IMR-90 (cell line): ENCODE data around the gene LRRC1. TPM values are rescaled to one million over a fixed set of nuclear protein-coding genes. Genes with fewer than 3 reads are reported as not detected.
A peak's percentile ranks its signal among the peaks of the same experiment; 100 is the strongest.

Source experiments
- ATAC-seq: fragments of 200-7000 bp; cut with Tn5 transposase; 2 replicates; pipeline ENCODE4 v1.9.1; 2020; ENCODE audit warnings: low read depth, mild to moderate bottlenecking, moderate library complexity
- BruUV-seq: library from RNA; stranded (reverse); fragments of 400-500 nt; replicated peaks from 2 replicates; lab custom pipeline; 2021; lab: Mats Ljungman, UMichigan
- CTCF ChIA-PET: fragments of 300-600 bp; formaldehyde crosslinking; extraction: SDS; loops from one replicate; lab custom pipeline; 2021; ENCODE audit warnings: antibody characterized with exemption; lab: Yijun Ruan, JAX
- POLR2A ChIA-PET: fragments of 300-600 bp; sonication (Branson Sonifier 250); formaldehyde crosslinking; loops from one replicate; lab custom pipeline; 2022; ENCODE audit warnings: antibody characterized with exemption; ENCODE audit not compliant: unreplicated experiment; lab: Charles Lee
- DNase-seq: peaks from one replicate; pipeline ENCODE4 v3.0.0; 2013
- H2AFZ ChIP-seq: replicated peaks from 2 replicates; pipeline ENCODE3; 2013; ENCODE audit warnings: low read length, mild to moderate bottlenecking; ENCODE audit not compliant: poor library complexity
- H2AK5ac ChIP-seq: 2 replicates; pipeline ENCODE4 v1.6.1; 2013; ENCODE audit warnings: low read depth, low read length, inconsistent platforms
- H2AK9ac ChIP-seq: replicated peaks from 2 replicates; pipeline ENCODE3; 2013; ENCODE audit warnings: mild to moderate bottlenecking, low read depth, low read length, moderate library complexity; ENCODE audit not compliant: poor library complexity
- H2BK120ac ChIP-seq: 2 replicates; pipeline ENCODE4 v1.6.1; 2013; ENCODE audit warnings: low read depth, low read length, inconsistent platforms
- H2BK15ac ChIP-seq: 3 replicates; pipeline ENCODE4 v1.6.1; 2013; ENCODE audit warnings: low read depth, low read length, inconsistent platforms
- H2BK20ac ChIP-seq: 2 replicates; pipeline ENCODE4 v1.6.1; 2013; ENCODE audit warnings: low read depth, mild to moderate bottlenecking, inconsistent platforms, low read length, moderate library complexity
- H2BK5ac ChIP-seq: 2 replicates; pipeline ENCODE4 v1.6.1; 2013; ENCODE audit warnings: mild to moderate bottlenecking, low read depth, low read length, inconsistent platforms; ENCODE audit not compliant: poor library complexity, severe bottlenecking
- H3K14ac ChIP-seq: replicated peaks from 2 replicates; pipeline ENCODE4 v1.6.1; 2013; ENCODE audit warnings: low read depth, low read length, inconsistent platforms
- H3K18ac ChIP-seq: 2 replicates; pipeline ENCODE4 v1.6.1; 2013; ENCODE audit warnings: low read depth, low read length, control low read depth
- H3K23ac ChIP-seq: 2 replicates; pipeline ENCODE4 v1.6.1; 2013; ENCODE audit warnings: low read depth, low read length, inconsistent platforms
- H3K27ac ChIP-seq: 2 replicates; pipeline ENCODE4 v1.5.1; 2013; ENCODE audit warnings: mild to moderate bottlenecking, control low read depth, low read length; ENCODE audit not compliant: insufficient read depth
- H3K27me3 ChIP-seq: 2 replicates; pipeline ENCODE4 v1.6.1; 2013; ENCODE audit warnings: low read length; ENCODE audit not compliant: control insufficient read depth, insufficient read depth
- H3K36me3 ChIP-seq: 2 replicates; pipeline ENCODE4 v1.6.1; 2013; ENCODE audit warnings: low read length, mixed read lengths; ENCODE audit not compliant: control insufficient read depth, insufficient read depth
- H3K4ac ChIP-seq: 2 replicates; pipeline ENCODE4 v1.6.1; 2013; ENCODE audit warnings: low read depth, low read length, inconsistent platforms
- H3K4me1 ChIP-seq: 2 replicates; pipeline ENCODE4 v1.6.1; 2013; ENCODE audit warnings: low read length, mixed read lengths; ENCODE audit not compliant: control insufficient read depth, insufficient read depth
- H3K4me2 ChIP-seq: 2 replicates; pipeline ENCODE4 v1.6.1; 2013; ENCODE audit warnings: low read depth, mild to moderate bottlenecking, control low read depth, low read length, moderate library complexity
- H3K4me3 ChIP-seq: 2 replicates; pipeline ENCODE4 v1.5.1; 2013; ENCODE audit warnings: low read depth, mild to moderate bottlenecking, control low read depth, low read length, moderate library complexity; ENCODE audit not compliant: insufficient read depth
- H3K56ac ChIP-seq: 2 replicates; pipeline ENCODE4 v1.6.1; 2013; ENCODE audit warnings: low read length, inconsistent platforms; ENCODE audit not compliant: insufficient read depth; ENCODE audit errors: extremely low read depth
- H3K79me1 ChIP-seq, 2 experiments: 2 replicates each; pipeline ENCODE4 v1.6.1; 2013; ENCODE audit warnings: low read length in 2 of 2, inconsistent platforms in 1 of 2, low read depth in 1 of 2
- H3K9ac ChIP-seq: 2 replicates; pipeline ENCODE4 v1.6.1; 2013; ENCODE audit warnings: low read depth, low read length, control low read depth
- H3K9me1 ChIP-seq: 2 replicates; pipeline ENCODE4 v1.6.1; 2013; ENCODE audit warnings: low read length, inconsistent platforms; ENCODE audit not compliant: insufficient read depth
- H3K9me3 ChIP-seq: 2 replicates; pipeline ENCODE4 v1.6.1; 2013; ENCODE audit warnings: low read length; ENCODE audit not compliant: control insufficient read depth, insufficient read depth
- H4K20me1 ChIP-seq: 2 replicates; pipeline ENCODE4 v1.6.1; 2013; ENCODE audit warnings: low read length, inconsistent platforms; ENCODE audit not compliant: insufficient read depth
- H4K5ac ChIP-seq: 2 replicates; pipeline ENCODE4 v1.6.1; 2013; ENCODE audit warnings: mild to moderate bottlenecking, low read depth, low read length, control low read depth
- H4K8ac ChIP-seq, 2 experiments: 2 replicates each; pipeline ENCODE4 v1.6.1; 2013; ENCODE audit warnings: low read depth in 2 of 2, low read length in 2 of 2, control low read depth in 1 of 2, inconsistent platforms in 1 of 2
- H4K91ac ChIP-seq: 2 replicates; pipeline ENCODE4 v1.6.1; 2013; ENCODE audit warnings: low read depth, low read length, inconsistent platforms; ENCODE audit not compliant: insufficient read depth
- BHLHE40 ChIP-seq: fragments of 150-350 bp; IDR thresholded peaks from 2 replicates; pipeline ENCODE4 v1.6.1; 2016; ENCODE audit warnings: mild to moderate bottlenecking, low read depth, low read length
- CEBPB ChIP-seq: IDR thresholded peaks from 2 replicates; pipeline ENCODE4 v1.6.1; 2012; ENCODE audit warnings: low read depth, low read length, improper control_type of control experiment
- CHD1 ChIP-seq: IDR thresholded peaks from 2 replicates; pipeline ENCODE4 v1.6.1; 2012; ENCODE audit warnings: low read depth, low read length, improper control_type of control experiment
- FOS ChIP-seq: fragments of 150-350 bp; IDR thresholded peaks from 2 replicates; pipeline ENCODE4 v1.6.1; 2016; ENCODE audit warnings: low read depth, low read length
- MAFK ChIP-seq: IDR thresholded peaks from 2 replicates; pipeline ENCODE4 v1.6.1; 2012; ENCODE audit warnings: low read depth, low read length, improper control_type of control experiment
- MAZ ChIP-seq: IDR thresholded peaks from 2 replicates; pipeline ENCODE4 v1.6.1; 2012; ENCODE audit warnings: low read depth, mild to moderate bottlenecking, low read length, improper control_type of control experiment, moderate library complexity, borderline replicate concordance
- MXI1 ChIP-seq: IDR thresholded peaks from 2 replicates; pipeline ENCODE4 v1.6.1; 2012; ENCODE audit warnings: low read depth, mild to moderate bottlenecking, low read length, moderate library complexity, borderline replicate concordance
- NFE2L2 ChIP-seq: fragments of 150-350 bp; IDR thresholded peaks from 2 replicates; pipeline ENCODE4 v1.6.1; 2016; ENCODE audit warnings: low read depth, mild to moderate bottlenecking, low read length
- POLR2A ChIP-seq: IDR thresholded peaks from 2 replicates; pipeline ENCODE4 v1.6.1; 2012; ENCODE audit warnings: mild to moderate bottlenecking, low read depth, low read length
- RAD21 ChIP-seq: IDR thresholded peaks from 2 replicates; pipeline ENCODE4 v1.6.1; 2012; ENCODE audit warnings: low read length, improper control_type of control experiment
- RCOR1 ChIP-seq: IDR thresholded peaks from 2 replicates; pipeline ENCODE4 v1.6.1; 2012; ENCODE audit warnings: mild to moderate bottlenecking, low read length, improper control_type of control experiment; ENCODE audit not compliant: insufficient replicate concordance
- RFX5 ChIP-seq: IDR thresholded peaks from 2 replicates; pipeline ENCODE4 v1.8.0; 2012; ENCODE audit warnings: low read depth, mild to moderate bottlenecking, low read length, moderate library complexity
- SMC3 ChIP-seq: fragments of 150-350 bp; IDR thresholded peaks from 2 replicates; pipeline ENCODE4 v1.6.1; 2016; ENCODE audit warnings: low read depth, mild to moderate bottlenecking, antibody characterized with exemption, low read length, moderate library complexity
- dilution Hi-C: fragments of 300-500 bp; cut with HindIII; formaldehyde crosslinking; loops from one replicate; pipeline ENCODE4 v1.14.3; 2018; ENCODE audit warnings: low sequenced_read_pairs; ENCODE audit not compliant: unreplicated experiment
- in situ Hi-C: fragments of 300-500 bp; cut with MboI; formaldehyde crosslinking; loops from 3 replicates; pipeline ENCODE4 v1.14.3; 2019; ENCODE audit warnings: low sequenced_read_pairs, inconsistent platforms, mixed read lengths
- intact Hi-C: fragments of 100-400 bp; cut with micrococcal nuclease; formaldehyde crosslinking; loops from 2 replicates; pipeline ENCODE4 v1.10.0; 2022
- polyA plus RNA-seq, 3 experiments: library from polyadenylated mRNA; depleted of rRNA; stranded (reverse); fragments of >200 nt; gene quantifications; 2 replicates each; pipeline ENCODE4 v1.2.3, GENCODE V29; 2012; ENCODE audit warnings: low replicate concordance in 1 of 3
- total RNA-seq: library from RNA; depleted of rRNA; stranded (reverse); fragments of >200 nt; gene quantifications from 2 replicates; pipeline ENCODE4 v1.2.3, GENCODE V29; 2012
- TF ChIP-seq, protein P1 (sequence below): fragments of 150-350 bp; IDR thresholded peaks from 2 replicates; pipeline ENCODE4 v1.6.1; 2016; ENCODE audit warnings: low read depth, mild to moderate bottlenecking, low read length, moderate library complexity, borderline replicate concordance
- TF ChIP-seq, protein P2 (sequence below): conservative IDR thresholded peaks from 2 replicates; pipeline ENCODE4 v1.5.1; 2012; ENCODE audit warnings: mild to moderate bottlenecking, low read depth, low read length, improper control_type of control experiment
- TF ChIP-seq, protein P3 (sequence below): fragments of 150-350 bp; IDR thresholded peaks from 2 replicates; pipeline ENCODE4 v1.6.1; 2017; ENCODE audit warnings: mild to moderate bottlenecking, antibody characterized with exemption, low read length, low read depth

LRRC1 gene
- total and polyA plus RNA-seq, 2 of the 4 experiments (the other 2 are of a cell fraction): 5.1 to 6.1 TPM

DNA sequence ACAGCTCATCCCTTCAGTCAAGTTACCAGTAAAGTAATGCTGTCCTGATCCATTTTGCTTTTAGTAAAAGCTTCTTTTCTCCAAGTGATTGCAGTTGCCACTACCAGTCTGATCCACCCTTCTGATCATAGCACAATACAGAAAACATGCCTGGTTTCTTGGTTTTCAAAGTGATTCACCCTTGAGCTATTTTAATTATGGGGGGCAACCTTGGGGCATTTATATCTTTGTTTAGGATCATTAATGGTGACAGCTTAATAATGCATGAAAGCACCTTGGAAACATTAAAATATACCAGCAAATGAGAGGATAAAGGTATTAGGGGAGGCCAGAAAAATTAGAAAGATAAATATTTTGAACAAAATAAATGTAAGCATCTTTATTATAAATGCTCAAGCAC is 38.4 kb downstream of the LRRC1 start:
- H2BK120ac ChIP-seq: 0 out of 2 replicates have a peak overlapping the region, but pooled peaks have one; percentile 6
- peaks cover 10% of the 10 kb centered on the region for H3K4me1 ChIP-seq
- no peak for TF ChIP-seq CHD1
- TF ChIP-seq SMC3: no peak
- TF ChIP-seq, protein P1, sequence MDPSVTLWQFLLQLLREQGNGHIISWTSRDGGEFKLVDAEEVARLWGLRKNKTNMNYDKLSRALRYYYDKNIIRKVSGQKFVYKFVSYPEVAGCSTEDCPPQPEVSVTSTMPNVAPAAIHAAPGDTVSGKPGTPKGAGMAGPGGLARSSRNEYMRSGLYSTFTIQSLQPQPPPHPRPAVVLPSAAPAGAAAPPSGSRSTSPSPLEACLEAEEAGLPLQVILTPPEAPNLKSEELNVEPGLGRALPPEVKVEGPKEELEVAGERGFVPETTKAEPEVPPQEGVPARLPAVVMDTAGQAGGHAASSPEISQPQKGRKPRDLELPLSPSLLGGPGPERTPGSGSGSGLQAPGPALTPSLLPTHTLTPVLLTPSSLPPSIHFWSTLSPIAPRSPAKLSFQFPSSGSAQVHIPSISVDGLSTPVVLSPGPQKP: no peak
- no peak for TF ChIP-seq CEBPB
- TF ChIP-seq BHLHE40: no peak
- no peak for TF ChIP-seq MAZ
- TF ChIP-seq, protein P2, sequence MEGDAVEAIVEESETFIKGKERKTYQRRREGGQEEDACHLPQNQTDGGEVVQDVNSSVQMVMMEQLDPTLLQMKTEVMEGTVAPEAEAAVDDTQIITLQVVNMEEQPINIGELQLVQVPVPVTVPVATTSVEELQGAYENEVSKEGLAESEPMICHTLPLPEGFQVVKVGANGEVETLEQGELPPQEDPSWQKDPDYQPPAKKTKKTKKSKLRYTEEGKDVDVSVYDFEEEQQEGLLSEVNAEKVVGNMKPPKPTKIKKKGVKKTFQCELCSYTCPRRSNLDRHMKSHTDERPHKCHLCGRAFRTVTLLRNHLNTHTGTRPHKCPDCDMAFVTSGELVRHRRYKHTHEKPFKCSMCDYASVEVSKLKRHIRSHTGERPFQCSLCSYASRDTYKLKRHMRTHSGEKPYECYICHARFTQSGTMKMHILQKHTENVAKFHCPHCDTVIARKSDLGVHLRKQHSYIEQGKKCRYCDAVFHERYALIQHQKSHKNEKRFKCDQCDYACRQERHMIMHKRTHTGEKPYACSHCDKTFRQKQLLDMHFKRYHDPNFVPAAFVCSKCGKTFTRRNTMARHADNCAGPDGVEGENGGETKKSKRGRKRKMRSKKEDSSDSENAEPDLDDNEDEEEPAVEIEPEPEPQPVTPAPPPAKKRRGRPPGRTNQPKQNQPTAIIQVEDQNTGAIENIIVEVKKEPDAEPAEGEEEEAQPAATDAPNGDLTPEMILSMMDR: no peak
- TF ChIP-seq, protein P3, sequence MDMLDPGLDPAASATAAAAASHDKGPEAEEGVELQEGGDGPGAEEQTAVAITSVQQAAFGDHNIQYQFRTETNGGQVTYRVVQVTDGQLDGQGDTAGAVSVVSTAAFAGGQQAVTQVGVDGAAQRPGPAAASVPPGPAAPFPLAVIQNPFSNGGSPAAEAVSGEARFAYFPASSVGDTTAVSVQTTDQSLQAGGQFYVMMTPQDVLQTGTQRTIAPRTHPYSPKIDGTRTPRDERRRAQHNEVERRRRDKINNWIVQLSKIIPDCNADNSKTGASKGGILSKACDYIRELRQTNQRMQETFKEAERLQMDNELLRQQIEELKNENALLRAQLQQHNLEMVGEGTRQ: no peak
- TF ChIP-seq NFE2L2: no peak
- no peak for TF ChIP-seq RCOR1
- no peak for TF ChIP-seq RAD21
- no peak for TF ChIP-seq POLR2A
- no peak for TF ChIP-seq FOS
- no peak for TF ChIP-seq MXI1
- no peak for TF ChIP-seq RFX5
- TF ChIP-seq MAFK: no peak
- peak overlapping the region; percentile 56; the same call in 1 of the 2 replicates for H3K4me2 ChIP-seq
- H3K79me1 ChIP-seq: peaks cover 44 to 48% of the 10 kb centered on the region in 2 experiments
- no peak overlapping the region for H3K4me3 ChIP-seq
- no peaks in the 10 kb centered on the region for H3K36me3 ChIP-seq
- H3K9me3 ChIP-seq: no peaks in the 10 kb centered on the region
- H3K14ac ChIP-seq: peak overlapping the region; percentile 34; the same call in 1 of the 2 replicates
- ATAC-seq (no peak), DNase-seq (no peak)
- peak overlapping the region; percentile 48; the same call in 1 of the 2 replicates for H3K18ac ChIP-seq
- 0 out of 2 replicates have a peak overlapping the region, but pooled peaks have one; percentile 1 for H2BK20ac ChIP-seq
- CTCF ChIA-PET: no interaction called here
- BruUV-seq: no TSS peak
- no peaks in the 10 kb centered on the region for H3K27me3 ChIP-seq
- H2BK5ac ChIP-seq: no peak overlapping the region
- H3K9me1 ChIP-seq: peaks cover 5% of the 10 kb centered on the region
- H3K9ac ChIP-seq: no peak overlapping the region
- H4K5ac ChIP-seq: no peak overlapping the region
- no peak overlapping the region for H2AK5ac ChIP-seq
- intact Hi-C loops: no loop called here
- H4K20me1 ChIP-seq: peaks cover 8% of the 10 kb centered on the region; the same call in 1 of the 2 replicates
- peak overlapping the region; percentile 48; the same call in 1 of the 2 replicates for H3K23ac ChIP-seq
- H2BK15ac ChIP-seq: no peak overlapping the region
- H3K27ac ChIP-seq: no peak overlapping the region
- H2AK9ac ChIP-seq: no peak overlapping the region
- no peak overlapping the region for H4K8ac ChIP-seq
- no peak overlapping the region for H4K91ac ChIP-seq
- no peak overlapping the region for H3K56ac ChIP-seq
- POLR2A ChIA-PET: no interaction called here
- in situ Hi-C loops: no loop called here
- no peak overlapping the region for H2AFZ ChIP-seq
- peak overlapping the region; percentile 38; the same call in 1 of the 2 replicates for H3K4ac ChIP-seq
- dilution Hi-C loops: no loop called here
